Neural progenitor cell (in vitro differentiated cells): ENCODE data around the gene CLDN12. TPM values are rescaled to one million over a fixed set of nuclear protein-coding genes. Genes with fewer than 3 reads are reported as not detected.
"Not testable (repeated sequence)": the region's sequence is repeated elsewhere in the genome, so short reads cannot be mapped to it uniquely, and the experiment has no call there.

Experiments
- DNase-seq: peaks from one replicate; pipeline ENCODE4 v3.0.0-alpha.2; 2016; ENCODE audit warnings: low spot score
- H2AFZ ChIP-seq: fragments of 200-600 bp; sonication (generic); replicated peaks from 2 replicates; pipeline ENCODE4 v1.6.1; 2016; ENCODE audit warnings: antibody characterized with exemption
- H3F3A ChIP-seq: fragments of 200-600 bp; sonication (generic); 2 replicates; pipeline ENCODE4 v1.6.1; 2016; ENCODE audit warnings: antibody characterized with exemption, low read depth
- H3K27ac ChIP-seq: fragments of 200-600 bp; sonication (generic); 2 replicates; pipeline ENCODE4 v1.5.1; 2016; ENCODE audit warnings: mild to moderate bottlenecking
- H3K27me3 ChIP-seq: fragments of 200-600 bp; sonication (generic); 2 replicates; pipeline ENCODE4 v1.6.1; 2016; ENCODE audit warnings: mild to moderate bottlenecking, moderate library complexity
- H3K36me3 ChIP-seq: fragments of 200-600 bp; sonication (generic); 2 replicates; pipeline ENCODE4 v1.5.1; 2016
- H3K4me1 ChIP-seq: fragments of 200-600 bp; sonication (generic); 2 replicates; pipeline ENCODE4 v1.6.1; 2016; ENCODE audit warnings: mixed run types
- H3K4me2 ChIP-seq: fragments of 200-600 bp; sonication (generic); 2 replicates; pipeline ENCODE4 v1.6.1; 2016
- H3K4me3 ChIP-seq: fragments of 200-600 bp; sonication (generic); 2 replicates; pipeline ENCODE4 v1.5.1; 2016
- H3K79me2 ChIP-seq: fragments of 200-600 bp; sonication (generic); 2 replicates; pipeline ENCODE4 v1.6.1; 2016; ENCODE audit warnings: low read depth
- H3K9ac ChIP-seq: fragments of 200-600 bp; sonication (generic); 2 replicates; pipeline ENCODE4 v1.6.1; 2016
- H3K9me3 ChIP-seq: fragments of 200-600 bp; sonication (generic); 2 replicates; pipeline ENCODE4 v1.5.1; 2016; ENCODE audit warnings: low read depth
- H4K20me1 ChIP-seq: fragments of 200-600 bp; sonication (generic); 2 replicates; pipeline ENCODE4 v1.6.1; 2016; ENCODE audit warnings: low read depth
- H3K27ac Mint-ChIP-seq: 3 replicates; pipeline ENCODE4 v1.8.0; 2021; ENCODE audit warnings: mixed read lengths
- H3K27me3 Mint-ChIP-seq: 2 replicates; pipeline ENCODE4 v1.8.0; 2022; ENCODE audit warnings: low read depth, mild to moderate bottlenecking, inconsistent platforms, moderate library complexity, mixed read lengths; ENCODE audit not compliant: insufficient read depth
- H3K36me3 Mint-ChIP-seq: 3 replicates; pipeline ENCODE4 v1.8.0; 2021; ENCODE audit warnings: mixed read lengths
- H3K4me1 Mint-ChIP-seq: 3 replicates; pipeline ENCODE4 v1.8.0; 2021; ENCODE audit warnings: mixed read lengths
- H3K4me3 Mint-ChIP-seq: 3 replicates; pipeline ENCODE4 v1.8.0; 2021; ENCODE audit warnings: mild to moderate bottlenecking, moderate library complexity, mixed read lengths
- H3K9me3 Mint-ChIP-seq: 3 replicates; pipeline ENCODE4 v1.8.0; 2020; ENCODE audit warnings: mixed read lengths
- EZH2 ChIP-seq: fragments of 200-600 bp; sonication (generic); IDR thresholded peaks from 2 replicates; pipeline ENCODE4 v1.6.1; 2017; ENCODE audit warnings: antibody characterized with exemption, mild to moderate bottlenecking, moderate library complexity
- EZH2phosphoT487 ChIP-seq: fragments of 200-600 bp; sonication (generic); IDR thresholded peaks from 2 replicates; pipeline ENCODE4 v1.6.1; 2017; ENCODE audit warnings: antibody characterized with exemption
- total RNA-seq: library from RNA; depleted of rRNA; stranded (reverse); fragments of >200 nt; gene quantifications from 2 replicates; pipeline ENCODE4 v1.2.3, GENCODE V29; 2015; ENCODE audit warnings: low replicate concordance
- TF ChIP-seq, protein P1 (sequence below): fragments of 200-600 bp; sonication (generic); IDR thresholded peaks from 2 replicates; pipeline ENCODE4 v1.5.1; 2017; ENCODE audit warnings: antibody characterized with exemption, mild to moderate bottlenecking

The CLDN12 gene
- total RNA-seq, 1 donor from 2014 or later, result 87.3 TPM

DNA sequence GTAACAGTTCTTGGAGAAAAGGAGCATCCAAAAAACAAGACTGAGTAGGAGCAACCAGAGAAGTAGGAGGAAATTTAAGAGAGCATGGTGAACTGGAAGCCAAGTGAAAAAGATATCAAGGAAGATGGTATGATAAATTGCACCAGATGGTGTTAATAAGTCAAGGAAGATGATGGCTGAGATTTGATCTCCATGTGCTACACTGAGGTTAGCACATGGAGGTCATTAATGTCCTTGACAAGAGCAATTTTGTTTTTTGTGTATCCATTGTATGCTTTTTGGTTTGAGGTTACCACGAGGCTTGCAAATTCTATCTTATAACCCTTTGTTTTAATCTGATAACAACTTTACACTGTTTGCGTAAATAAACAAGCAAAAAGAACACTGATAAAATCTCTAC, 54.8 kb downstream of the CLDN12 start:
- TF ChIP-seq, protein P1, sequence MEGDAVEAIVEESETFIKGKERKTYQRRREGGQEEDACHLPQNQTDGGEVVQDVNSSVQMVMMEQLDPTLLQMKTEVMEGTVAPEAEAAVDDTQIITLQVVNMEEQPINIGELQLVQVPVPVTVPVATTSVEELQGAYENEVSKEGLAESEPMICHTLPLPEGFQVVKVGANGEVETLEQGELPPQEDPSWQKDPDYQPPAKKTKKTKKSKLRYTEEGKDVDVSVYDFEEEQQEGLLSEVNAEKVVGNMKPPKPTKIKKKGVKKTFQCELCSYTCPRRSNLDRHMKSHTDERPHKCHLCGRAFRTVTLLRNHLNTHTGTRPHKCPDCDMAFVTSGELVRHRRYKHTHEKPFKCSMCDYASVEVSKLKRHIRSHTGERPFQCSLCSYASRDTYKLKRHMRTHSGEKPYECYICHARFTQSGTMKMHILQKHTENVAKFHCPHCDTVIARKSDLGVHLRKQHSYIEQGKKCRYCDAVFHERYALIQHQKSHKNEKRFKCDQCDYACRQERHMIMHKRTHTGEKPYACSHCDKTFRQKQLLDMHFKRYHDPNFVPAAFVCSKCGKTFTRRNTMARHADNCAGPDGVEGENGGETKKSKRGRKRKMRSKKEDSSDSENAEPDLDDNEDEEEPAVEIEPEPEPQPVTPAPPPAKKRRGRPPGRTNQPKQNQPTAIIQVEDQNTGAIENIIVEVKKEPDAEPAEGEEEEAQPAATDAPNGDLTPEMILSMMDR, result no peak
- no peak for TF ChIP-seq EZH2phosphoT487
- TF ChIP-seq EZH2, result no peak
- Histone ChIP-seq H3K9ac (no peak overlapping the region), H3F3A (no peaks in the 10 kb centered on the region), H3K4me1 (no peaks in the 10 kb centered on the region), H3K4me2 (no peak overlapping the region), H3K4me3 (no peak overlapping the region), H3K9me3 (no peaks in the 10 kb centered on the region), H3K36me3 (no peaks in the 10 kb centered on the region), H2AFZ (no peak overlapping the region), H3K79me2 (no peaks in the 10 kb centered on the region), H3K27ac (no peak overlapping the region), H3K27me3 (no peaks in the 10 kb centered on the region), H4K20me1 (no peaks in the 10 kb centered on the region)
- H3K9me3 Mint-ChIP-seq, result no peaks in the 10 kb centered on the region
- DNase-seq, result no peak
- no peaks in the 10 kb centered on the region for H3K36me3 Mint-ChIP-seq
- H3K4me1 Mint-ChIP-seq, result peaks cover 4% of the 10 kb centered on the region
- no peak overlapping the region for H3K4me3 Mint-ChIP-seq
- H3K27ac Mint-ChIP-seq, result no peak overlapping the region
- H3K27me3 Mint-ChIP-seq, result no peaks in the 10 kb centered on the region

DNA sequence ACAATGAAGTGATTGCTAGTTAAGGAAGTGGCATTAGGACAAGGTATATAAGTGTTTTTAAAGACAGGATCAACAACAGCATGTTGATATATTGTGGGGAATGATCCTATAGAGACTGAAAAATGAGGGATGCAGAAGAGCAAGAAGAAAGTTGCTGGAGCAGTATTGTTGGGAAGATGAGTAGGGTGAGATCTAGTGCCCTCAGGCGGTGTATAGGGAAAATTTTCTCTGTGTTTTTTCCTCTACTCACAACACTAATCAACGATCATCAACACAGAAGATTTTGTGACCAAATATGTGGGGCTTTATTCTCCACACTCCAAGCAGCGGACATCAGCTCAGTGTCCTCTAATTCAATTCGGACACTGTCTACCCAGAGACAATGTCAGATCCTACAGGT, 56.6 kb downstream of the CLDN12 start:
- no peaks in the 10 kb centered on the region for H3K36me3 Mint-ChIP-seq
- H3K4me3 Mint-ChIP-seq, result no peak overlapping the region
- H3K4me1 Mint-ChIP-seq, result peaks cover 4% of the 10 kb centered on the region
- H3K27ac Mint-ChIP-seq, result no peak overlapping the region
- TF ChIP-seq, protein P1, result peak; percentile 45
- no peak for TF ChIP-seq EZH2phosphoT487
- TF ChIP-seq EZH2, result no peak
- Histone ChIP-seq H3K4me3 (no peak overlapping the region), H3K36me3 (no peaks in the 10 kb centered on the region), H3K4me2 (no peak overlapping the region), H3F3A (no peaks in the 10 kb centered on the region), H3K4me1 (no peaks in the 10 kb centered on the region), H3K9me3 (no peaks in the 10 kb centered on the region), H2AFZ (no peak overlapping the region), H3K79me2 (no peaks in the 10 kb centered on the region), H3K9ac (no peak overlapping the region), H3K27me3 (no peaks in the 10 kb centered on the region), H4K20me1 (no peaks in the 10 kb centered on the region), H3K27ac (no peak overlapping the region)
- no peaks in the 10 kb centered on the region for H3K27me3 Mint-ChIP-seq
- DNase-seq, result no peak
- H3K9me3 Mint-ChIP-seq, result peaks cover 9% of the 10 kb centered on the region

DNA sequence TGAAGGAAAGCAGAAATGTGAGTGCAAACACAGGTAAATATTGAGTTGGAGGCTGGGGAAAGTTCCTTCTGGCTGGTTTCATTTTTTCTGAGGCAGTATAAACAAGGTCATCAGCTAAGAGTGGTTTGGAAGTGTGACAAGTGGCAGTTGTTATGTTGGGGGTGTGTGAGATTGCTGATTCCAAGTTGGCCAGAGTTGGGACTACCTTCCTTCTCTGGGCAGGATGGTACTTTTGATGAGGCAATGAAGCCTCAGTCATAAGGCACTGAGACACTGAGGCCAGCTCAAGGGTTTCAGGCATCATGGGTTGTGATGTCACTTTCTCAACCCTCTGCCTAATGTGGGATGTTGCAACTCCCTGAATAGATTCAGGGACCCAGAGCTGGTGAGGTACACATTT, 58.0 kb downstream of the CLDN12 start:
- Histone ChIP-seq H4K20me1 (no peaks in the 10 kb centered on the region), H3K4me2 (no peak overlapping the region), H3K4me1 (no peaks in the 10 kb centered on the region), H3F3A (no peaks in the 10 kb centered on the region), H3K27ac (no peak overlapping the region), H3K36me3 (no peaks in the 10 kb centered on the region), H3K9ac (no peak overlapping the region), H3K79me2 (no peaks in the 10 kb centered on the region), H3K9me3 (no peaks in the 10 kb centered on the region), H3K27me3 (no peaks in the 10 kb centered on the region), H3K4me3 (no peak overlapping the region), H2AFZ (no peak overlapping the region)
- TF ChIP-seq EZH2 (no peak), EZH2phosphoT487 (no peak)
- TF ChIP-seq, protein P1, result no peak
- no peaks in the 10 kb centered on the region for H3K4me1 Mint-ChIP-seq
- peaks cover 16% of the 10 kb centered on the region for H3K9me3 Mint-ChIP-seq
- H3K36me3 Mint-ChIP-seq, result peaks cover 2% of the 10 kb centered on the region
- DNase-seq, result no peak
- H3K4me3 Mint-ChIP-seq, result no peak overlapping the region
- H3K27me3 Mint-ChIP-seq, result no peaks in the 10 kb centered on the region
- no peak overlapping the region for H3K27ac Mint-ChIP-seq

DNA sequence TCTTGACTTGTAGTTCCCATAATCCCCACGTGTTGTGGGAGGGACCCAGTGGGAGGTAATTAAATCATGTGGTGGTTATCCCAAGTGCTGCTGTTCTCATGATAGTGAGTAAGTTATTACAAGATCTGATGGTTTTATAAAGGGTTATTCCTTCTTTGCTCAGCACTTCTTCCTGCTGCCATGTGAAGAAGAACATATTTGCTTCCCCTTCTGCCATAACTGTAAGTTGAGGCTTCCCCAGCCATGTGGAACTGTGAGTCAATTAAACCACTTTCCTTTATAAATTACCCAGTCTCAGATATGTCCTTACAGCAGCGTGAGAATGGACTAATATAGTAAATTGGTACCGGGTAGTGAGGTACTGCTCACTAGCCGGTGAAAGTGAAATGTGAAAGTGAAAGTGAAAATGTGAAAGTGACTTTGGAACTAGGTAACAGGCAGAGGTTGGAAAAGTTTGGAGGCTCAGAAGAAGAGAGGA, 59.9 kb downstream of the CLDN12 start:
- not testable (repeated sequence) for H3K4me3 Mint-ChIP-seq, H3K27me3 ChIP-seq, H3K9me3 ChIP-seq, H3K36me3 Mint-ChIP-seq, H3K4me1 ChIP-seq, H3K4me2 ChIP-seq, H3K4me3 ChIP-seq, H3F3A ChIP-seq, H3K27ac Mint-ChIP-seq, H3K9ac ChIP-seq, H2AFZ ChIP-seq, H3K27me3 Mint-ChIP-seq, DNase-seq, H3K79me2 ChIP-seq, H3K27ac ChIP-seq, H3K36me3 ChIP-seq, H4K20me1 ChIP-seq, H3K4me1 Mint-ChIP-seq
- H3K9me3 Mint-ChIP-seq, result peaks cover 16% of the 10 kb centered on the region

Other genes starting within 250 kb of the CLDN12 start
- gene STEAP1, start 249.0 kb upstream of the CLDN12 start, total RNA-seq, result 1.5 and 2.3 TPM in 2 replicates
- 3.0 and 3.6 TPM in 2 replicates for gene STEAP2, start 191.7 kb upstream of the CLDN12 start, total RNA-seq
- 2.2 and 4.8 TPM in 2 replicates for gene CFAP69, start 158.3 kb upstream of the CLDN12 start, total RNA-seq
- gene FAM237B, start 82.2 kb upstream of the CLDN12 start, total RNA-seq, result not detected in 2 replicates
- gene GTPBP10, start 56.7 kb upstream of the CLDN12 start, total RNA-seq, result 14.5 and 29.9 TPM in 2 replicates
- not detected in 2 replicates for gene PTTG1IP2, start 66.2 kb downstream of the CLDN12 start, total RNA-seq
- 41.9 and 52.3 TPM in 2 replicates for gene CDK14, start 192.9 kb downstream of the CLDN12 start, total RNA-seq